NAMALWA (cell line): ENCODE measurements around the gene DYSF.

Experiments
- DNase-seq: peaks from one replicate; pipeline ENCODE4 v3.0.0-alpha.2; 2015; ENCODE audit warnings: low spot score

The DYSF gene

DNA sequence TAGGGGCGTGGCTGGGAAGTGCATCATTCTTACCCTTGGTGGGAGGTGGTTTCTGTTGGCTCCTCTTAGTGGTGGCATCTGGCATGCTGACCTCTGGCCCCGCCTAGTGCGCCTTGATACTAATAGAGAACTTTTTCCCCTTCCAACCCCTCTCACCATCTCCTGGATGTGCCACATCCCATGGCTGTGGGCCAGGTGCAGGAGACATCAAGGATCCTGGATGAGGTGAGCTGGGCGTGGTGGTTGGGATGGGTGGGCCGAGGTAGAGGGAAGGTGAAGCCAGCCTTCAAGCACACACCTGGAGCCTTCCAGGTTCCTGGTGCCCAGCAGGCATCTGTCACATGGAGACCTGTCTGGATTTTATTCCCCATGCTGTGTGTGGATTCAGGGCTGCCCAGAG, 149.2 kb downstream of the DYSF start:
- DNase-seq, result no peak

DNA sequence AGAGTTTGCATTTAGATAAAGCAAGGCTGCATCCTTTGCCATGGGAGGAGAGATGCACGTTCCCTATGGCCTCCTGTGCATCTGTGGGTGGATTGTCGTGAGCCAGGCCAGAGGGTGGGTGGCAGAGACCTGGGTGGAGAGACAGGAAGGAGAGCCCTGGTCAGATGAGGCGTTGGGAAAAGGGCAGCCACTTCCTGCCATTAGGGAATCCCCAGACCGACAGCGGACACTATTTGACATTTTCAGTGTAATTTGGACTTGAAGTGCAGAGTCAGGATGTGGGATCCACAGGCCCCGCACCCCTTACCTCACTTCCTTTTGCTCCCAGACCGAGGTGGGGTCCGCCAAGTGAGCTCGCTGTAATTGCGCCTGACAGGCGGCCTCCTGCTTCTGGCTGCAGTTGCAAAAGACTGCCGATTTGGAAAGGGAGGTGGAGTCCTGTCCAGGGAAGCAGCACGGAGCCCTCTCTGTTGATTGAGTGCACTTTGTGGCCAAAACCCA, 150.0 kb downstream of the DYSF start:
- no peak for DNase-seq

DNA sequence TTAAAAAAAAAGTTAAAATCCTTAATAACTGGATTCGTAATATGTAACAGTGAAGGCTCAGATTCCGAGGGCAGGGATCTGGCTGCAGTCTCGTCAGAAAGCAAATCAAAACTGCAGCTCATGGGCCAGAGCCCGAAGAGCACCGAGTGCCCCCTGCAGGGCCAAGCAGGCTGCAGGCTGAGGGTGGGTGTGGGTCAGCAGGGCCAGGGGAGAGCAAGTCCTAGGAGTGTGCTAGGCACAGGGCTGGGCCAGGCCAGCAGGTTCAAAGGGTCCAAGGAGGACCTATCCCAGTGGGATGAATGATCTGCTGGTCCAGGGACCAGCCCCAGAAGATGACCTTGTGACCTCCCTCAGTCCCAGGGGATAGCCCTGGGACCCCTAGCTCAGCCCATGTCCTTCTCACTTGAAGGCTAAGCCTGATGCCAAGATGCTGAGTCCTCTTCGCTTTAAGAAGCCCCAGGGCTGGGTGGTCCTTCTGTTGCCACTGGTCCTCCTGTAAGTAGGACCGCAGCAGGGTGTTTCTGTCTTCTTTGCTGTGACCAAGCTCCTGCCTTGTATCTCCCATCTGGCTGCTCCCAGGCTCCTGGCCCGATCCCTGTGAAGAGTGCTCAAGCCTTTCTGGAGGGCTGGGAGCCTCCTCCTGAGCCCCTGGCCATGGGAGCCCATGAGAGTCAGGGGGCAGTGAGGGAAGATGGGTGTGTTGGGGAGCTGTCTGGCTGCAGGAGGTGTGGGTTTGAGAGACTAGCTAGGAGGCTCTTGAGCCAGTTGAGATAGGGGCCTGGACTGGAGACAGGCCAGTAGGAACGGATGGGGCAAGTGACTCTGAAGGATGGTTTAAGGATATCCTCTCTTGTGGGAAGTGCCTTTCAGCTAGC, 150.7 kb downstream of the DYSF start:
- no peak for DNase-seq

DNA sequence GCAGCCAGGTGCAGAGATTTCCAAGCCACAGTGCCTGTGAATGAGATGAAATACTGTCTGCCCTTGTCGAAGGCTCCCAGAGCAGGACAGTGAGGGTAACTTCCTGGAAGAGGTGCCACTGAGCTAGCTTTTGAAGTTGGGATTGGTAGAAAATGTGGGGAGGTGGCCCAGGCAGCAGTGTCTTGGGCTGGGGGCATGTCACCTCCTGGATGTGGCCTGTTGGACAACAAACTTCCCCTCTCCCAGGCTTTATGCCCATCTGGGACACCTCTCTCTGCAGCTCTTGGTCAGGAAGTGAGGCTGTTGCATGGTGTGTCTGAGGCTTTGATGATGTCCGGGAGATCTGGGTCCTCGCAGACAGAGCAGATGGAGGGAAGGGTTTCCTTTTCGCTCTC, 151.4 kb downstream of the DYSF start:
- DNase-seq, result no peak

DNA sequence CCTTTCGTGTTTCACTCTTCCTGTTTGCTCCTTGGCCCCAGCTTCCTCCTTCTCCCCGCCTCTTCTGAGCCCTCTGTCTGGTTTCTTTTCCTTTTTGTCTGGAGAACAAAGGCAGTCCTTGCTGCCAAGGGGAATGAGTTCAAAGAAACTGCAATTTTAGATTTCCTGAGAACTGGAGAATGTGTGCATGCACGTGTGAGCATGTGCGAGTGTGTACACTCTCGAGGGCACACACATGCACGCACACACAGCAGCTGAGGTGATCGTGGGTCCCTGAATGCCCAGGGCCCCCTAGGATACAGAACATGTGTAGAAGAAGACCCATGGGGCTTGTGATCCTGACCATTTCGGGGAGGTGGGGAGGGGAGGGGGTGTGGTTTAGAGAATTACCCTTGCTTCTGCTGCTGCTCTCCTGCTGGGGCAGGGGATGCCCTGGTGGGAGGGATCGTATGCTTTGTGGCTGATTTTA, 151.8 kb downstream of the DYSF start:
- no peak for DNase-seq

DNA sequence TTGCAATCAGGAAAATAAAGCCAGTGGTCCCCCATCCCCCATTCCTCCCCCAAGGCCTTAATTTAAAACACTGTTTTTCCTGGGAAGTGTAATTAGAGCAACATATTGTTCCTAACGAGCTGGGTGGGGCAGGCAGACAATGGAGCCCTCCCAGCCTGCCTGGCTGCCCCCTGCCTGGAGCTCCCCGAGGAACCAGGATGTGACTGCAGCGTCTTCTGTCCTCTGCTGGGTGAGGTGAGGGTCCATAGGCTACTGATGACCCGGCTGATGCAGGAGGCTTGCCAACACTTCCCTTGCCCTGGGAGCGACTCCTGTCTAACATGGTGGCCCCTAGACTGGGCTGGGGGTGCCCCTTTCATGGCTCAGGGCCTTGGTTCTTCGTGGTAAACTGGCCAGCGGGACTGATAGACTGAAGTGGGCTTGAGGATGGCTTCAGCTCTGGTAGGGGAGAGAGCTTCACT, 152.4 kb downstream of the DYSF start:
- DNase-seq, result no peak

DNA sequence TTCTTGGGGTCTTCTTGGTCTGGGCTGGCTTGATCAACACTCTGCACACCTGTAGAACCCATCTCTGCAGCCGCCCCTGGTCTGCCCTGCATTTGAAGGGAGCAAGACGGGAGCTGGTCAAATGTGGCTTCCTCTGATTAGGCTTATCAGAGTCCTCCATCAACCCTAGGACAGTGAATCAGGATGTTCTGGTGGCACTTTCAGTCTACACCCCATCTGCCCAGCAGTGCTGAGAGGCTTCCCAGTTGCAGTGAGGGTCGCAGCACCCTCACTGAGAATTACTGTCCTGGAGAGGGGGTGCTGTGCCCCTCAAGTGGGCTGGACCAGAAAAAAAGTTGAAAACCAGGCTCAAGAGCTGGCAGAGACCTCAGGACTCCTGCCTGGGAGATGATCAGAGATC, 152.9 kb downstream of the DYSF start:
- no peak for DNase-seq

DNA sequence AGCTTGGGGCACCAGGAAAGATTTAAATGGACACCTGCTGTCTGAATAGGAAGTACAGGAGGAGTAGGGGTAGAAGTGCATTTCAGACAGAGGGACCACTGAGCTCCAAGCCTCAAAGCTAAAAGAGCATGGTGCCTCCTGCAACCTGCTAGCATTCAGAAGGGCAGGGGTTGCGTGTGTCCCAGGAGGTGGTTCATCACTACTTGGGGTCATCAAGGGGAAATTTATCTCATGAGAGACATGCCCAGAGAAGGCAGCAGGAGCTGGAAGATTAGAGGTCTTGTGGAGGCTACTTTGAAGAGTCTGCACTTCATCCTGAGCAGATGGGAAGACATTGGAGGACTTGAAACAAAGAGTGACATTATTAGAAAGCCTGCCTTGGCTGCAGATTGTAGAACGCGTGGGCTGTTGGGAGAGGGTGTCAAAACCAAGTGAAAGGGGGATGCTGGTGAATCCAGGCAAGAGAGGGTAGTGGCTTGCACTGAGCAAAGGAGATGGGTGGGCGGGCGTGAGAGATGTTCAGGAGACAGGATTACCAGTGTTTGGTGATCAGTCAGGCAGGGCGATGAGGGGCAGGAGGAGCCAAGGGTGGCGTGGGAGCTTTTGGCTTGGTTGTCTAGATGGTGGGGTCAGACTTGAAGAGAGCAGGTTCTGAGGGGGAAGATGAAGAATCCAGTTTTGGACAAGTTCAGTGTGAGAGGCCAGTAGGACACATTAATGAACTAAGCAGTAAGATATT, 154.0 kb downstream of the DYSF start:
- no peak for DNase-seq

DNA sequence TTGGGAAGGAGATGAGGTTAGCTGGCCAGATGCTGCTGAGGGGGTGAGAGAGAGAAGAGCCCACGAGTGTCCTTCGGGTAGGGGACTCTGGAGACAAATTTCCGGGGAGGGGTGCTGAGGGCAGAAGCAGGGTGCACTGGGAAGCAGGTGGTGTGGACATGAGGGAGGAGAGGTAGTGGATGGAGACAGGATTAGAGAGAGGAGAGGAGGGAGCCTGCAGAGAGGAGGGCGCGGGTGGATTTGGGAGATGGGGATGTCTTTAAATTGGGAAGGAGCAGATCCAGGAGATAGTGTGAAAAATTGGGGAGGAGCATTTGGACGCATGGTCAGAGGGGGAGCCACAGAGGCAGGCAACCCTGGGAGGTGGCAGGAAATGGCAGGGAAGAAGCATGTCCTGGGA, 154.7 kb downstream of the DYSF start:
- DNase-seq, result no peak

DNA sequence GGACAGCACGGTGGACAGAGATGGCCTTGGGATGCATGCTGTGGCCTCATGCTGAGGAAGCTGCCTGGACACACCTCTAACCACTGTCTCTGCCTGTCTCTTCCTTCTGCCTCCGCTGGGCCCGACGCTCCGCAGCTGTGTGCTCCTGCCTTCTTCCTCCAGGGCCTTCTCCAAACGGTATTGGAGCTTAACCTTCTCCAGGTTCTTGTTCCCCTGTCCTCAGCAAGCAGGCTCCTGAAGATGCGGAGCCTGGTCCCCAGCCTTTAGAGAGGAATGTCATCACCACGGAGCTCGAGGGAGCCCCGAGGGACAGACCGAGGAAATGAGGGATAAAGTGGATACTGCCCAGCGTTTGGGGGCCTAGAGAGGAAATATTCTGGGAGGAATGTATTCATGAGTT, 155.1 kb downstream of the DYSF start:
- no peak for DNase-seq

DNA sequence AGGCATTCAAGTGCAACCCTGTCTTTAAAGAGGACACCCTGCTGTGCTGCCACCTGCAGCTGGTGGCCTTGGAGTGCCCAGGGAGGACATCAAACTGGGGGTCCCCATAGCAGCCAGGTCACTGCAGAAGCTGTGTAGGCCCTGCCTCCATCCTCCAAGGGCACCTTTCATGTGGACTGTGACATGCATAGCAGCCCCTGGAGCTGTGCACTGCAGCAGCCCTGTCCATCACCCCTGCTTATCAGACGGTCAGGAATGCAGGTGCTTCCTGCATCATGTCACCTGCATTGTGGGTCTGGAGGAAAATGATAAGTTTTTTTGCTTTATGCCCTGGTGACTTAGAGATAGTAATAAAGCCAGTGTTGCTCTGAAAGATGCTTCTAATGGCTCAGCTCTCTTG, 155.7 kb downstream of the DYSF start:
- no peak for DNase-seq

DNA sequence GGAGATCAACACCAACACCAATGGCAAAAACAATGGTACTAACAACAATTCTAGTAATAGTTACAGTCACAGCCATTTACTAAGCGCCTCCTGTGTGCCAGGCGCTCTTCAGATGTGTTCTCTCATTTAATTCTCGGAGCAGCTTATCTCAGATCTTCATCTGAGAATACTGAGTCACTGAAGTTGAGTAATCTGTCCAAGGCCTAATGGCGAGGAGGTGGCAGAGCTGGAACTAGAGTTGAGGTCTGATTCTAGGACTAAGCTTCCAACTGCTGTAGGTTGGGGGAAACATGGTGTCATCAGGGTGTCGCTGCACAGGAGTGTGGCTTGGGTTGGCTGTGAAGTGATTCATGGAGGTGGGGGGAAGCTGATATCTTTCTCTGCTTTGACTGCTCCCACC, 156.1 kb downstream of the DYSF start:
- DNase-seq, result no peak

DNA sequence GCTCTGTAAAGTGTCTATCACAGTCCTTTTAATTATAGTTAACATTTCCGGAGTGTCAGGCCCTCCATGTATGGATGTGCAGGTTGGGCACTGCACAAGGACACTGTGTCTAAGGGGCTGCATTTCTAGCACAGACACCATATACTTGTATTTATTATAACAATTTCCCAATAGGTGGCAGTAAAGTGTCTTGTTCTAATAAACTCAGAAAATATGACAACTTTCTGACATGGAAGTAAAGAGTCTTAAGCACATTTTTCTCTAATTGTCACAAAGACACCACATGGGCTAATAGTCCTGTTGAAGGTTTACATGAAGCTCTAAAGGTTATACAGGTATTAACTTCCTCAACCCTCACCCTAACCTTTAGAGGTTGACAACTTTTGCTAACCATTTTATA, 156.6 kb downstream of the DYSF start:
- DNase-seq, result peak; percentile 61

DNA sequence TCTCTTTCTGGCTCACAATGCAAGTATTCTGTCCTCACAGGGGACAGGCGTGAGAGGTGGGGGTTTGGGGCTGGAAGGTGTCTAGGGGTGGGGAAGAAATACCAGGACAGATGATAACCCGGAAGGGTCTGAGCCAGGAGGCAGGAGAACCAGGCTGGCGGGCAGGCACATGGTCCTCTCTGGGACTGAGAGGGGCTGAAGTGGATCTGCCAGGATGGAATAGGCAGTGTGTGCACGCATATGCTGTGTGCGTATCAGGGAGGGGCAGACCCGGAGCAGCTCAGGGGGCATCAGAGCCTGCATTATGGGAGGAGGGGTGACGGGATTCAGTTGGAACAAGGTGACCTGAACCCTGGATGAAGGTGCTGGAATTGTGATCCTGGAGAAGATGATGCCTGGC, 157.3 kb downstream of the DYSF start:
- no peak for DNase-seq

DNA sequence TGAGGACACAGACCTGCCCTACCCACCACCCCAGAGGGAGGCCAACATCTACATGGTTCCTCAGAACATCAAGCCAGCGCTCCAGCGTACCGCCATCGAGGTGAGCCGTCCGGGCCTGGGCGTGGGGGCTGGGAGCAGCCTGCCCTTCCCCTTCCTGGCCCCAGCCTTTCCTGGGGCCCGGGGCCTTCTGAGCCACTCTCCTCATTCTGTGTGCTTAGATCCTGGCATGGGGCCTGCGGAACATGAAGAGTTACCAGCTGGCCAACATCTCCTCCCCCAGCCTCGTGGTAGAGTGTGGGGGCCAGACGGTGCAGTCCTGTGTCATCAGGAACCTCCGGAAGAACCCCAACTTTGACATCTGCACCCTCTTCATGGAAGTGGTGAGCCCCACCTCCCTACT, 157.9 kb downstream of the DYSF start:
- DNase-seq, result no peak

DNA sequence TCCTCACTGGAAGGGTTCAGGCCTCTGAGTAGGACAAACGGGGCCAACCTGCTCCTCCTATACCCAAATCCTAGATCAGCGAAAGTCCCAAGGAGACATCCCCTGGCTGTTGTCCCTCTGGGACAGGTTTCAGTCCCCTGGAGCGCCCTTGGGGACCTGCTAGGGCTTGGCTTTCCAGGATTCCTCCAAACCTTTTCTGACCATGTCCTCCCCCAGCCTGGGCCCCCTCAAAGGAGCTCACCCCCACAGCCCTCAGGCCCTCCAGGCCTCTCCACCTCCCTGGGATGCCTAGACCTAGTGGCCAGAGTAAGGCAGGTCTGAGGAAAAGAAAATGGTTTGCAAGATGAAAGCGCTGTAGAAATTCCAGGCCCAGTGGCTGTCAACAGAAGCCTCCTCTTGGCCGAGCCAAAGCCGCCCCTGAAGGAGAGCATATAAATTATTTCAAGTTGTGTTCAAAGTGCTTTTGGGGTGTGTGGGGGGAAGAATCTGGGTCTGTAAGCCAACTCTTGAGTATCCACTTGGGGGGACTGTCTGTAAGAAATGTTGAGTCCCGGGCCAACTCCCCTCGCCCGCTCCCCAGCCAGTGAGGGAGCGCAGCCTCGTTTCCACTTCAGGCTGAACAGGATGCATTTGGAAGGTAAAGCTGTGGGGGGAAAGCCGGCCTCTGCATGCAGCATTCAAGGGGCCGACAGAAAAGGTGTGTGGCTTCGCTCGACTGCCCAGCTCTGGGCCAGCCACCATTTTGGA, 158.6 kb downstream of the DYSF start:
- no peak for DNase-seq

DNA sequence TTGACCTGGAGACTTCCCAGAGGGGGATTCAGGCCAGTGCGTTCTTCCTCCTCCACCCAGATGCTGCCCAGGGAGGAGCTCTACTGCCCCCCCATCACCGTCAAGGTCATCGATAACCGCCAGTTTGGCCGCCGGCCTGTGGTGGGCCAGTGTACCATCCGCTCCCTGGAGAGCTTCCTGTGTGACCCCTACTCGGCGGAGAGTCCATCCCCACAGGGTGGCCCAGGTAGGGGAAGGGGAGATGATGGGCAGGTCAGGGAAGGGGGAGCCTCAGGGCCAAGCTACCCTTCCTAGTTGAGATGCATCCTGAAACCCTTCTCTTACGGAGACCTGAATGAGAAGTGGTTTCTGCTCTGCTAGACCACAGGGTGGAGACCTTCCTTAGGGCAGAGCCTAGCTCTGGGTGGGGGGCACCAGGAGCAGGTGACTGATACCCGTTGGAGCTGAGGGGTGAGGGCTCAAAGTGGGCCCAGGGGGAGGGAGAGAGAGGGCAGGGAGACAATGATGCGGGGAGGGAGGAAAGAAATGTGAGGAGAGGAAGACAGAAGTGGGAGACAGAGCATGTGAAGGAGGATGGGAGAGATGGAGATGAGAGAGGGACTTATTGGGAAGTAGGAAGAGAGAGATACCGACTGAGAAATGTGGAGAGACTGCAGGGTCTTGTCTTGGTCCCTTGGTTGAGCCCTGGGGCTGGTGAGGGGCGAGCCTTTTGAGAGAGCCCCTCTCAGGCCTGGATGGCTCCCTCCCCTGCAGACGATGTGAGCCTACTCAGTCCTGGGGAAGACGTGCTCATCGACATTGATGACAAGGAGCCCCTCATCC, 159.4 kb downstream of the DYSF start:
- no peak for DNase-seq

DNA sequence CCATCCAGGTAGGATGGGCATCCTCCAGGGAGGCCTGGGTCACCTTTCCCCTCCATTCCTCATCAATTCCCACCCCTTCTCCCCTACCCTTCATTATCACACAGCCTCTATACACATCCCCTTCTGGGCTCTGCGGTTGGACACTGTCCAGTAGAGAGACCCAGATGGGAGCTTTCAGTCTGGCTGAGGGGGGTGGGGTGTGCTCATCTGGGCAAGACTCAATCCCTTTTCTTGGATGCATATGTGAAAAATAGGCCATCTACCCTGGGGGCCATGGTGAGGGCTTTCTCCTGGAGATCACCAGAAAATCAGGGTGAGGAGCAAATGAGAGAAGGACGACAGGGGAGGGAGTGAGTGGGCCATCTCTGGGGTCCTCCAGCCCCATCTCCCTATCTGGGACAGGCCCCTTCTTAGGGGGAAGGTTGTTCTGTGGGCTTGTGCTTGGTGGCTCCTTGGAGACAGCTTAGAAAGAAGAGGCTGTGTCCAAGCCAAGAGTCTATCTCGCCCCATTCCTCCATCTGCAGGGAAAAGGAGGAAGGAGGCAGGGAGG, 160.1 kb downstream of the DYSF start:
- no peak for DNase-seq

DNA sequence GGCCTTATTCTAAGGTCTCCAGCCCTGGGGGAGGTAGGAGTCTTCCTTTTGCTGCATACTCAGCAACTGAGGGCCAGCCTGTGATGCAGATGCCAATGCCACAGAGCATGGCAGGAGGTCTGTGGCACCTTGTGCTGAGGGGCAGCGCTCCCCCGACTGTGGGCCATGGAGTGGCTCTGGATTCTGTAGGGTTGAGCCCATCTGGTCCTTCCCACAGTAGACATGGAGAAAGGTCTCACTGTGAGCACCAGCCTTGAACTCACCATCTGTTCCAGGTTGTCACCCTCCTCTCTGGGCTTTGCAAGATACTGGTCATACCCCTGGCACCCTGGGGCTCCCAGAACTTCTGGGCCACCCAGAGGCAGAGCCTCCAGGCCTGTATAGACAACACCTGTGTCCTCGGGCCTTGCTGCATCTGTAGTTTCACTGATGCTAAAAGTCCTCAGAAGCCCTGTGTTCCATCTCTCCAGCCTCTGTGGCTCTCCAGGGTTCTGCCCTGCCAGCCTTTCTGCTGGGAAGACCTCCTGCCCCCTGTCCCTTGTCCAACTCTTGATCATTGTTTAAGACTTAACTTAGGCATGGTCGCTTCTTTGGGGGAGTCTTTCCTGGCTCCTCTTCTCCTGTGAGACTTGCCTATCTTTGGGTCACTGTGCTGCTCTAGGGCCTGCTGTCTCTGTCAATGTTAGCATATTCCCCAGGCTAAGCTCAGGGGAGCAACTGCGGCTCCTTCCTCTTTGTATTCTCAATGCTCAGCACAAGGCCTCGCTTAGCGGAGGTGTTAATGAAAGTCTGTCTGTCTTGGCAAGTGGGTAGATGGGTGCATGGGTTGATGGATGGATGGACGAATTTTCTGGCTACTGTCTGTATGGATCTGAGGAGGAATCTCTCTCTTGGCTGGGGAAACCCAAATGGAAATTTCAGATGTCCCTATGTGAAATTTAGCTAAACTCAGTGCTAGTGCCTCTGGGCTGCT, 160.9 kb downstream of the DYSF start:
- DNase-seq, result no peak
